HepG2 (cell line): ENCODE measurements around the gene LYRM7.

Source experiments
- NCOR1 ChIP-seq: fragments of 200-600 bp; sonication (generic); IDR thresholded peaks from 2 replicates; pipeline ENCODE4 v1.7.0; 2017; ENCODE audit warnings: antibody characterized with exemption, low read length, borderline replicate concordance
- POLR2A ChIP-seq, 2 experiments: IDR thresholded peaks; 2 replicates each; pipeline ENCODE4 v1.6.1; 2011; ENCODE audit warnings: low read depth in 2 of 2, low read length in 2 of 2, mild to moderate bottlenecking in 1 of 2, moderate library complexity in 1 of 2; ENCODE audit not compliant: insufficient read depth in 1 of 2
- ZNF644 ChIP-seq: IDR thresholded peaks from 2 replicates; pipeline ENCODE4 v1.6.1; 2016; ENCODE audit warnings: low read depth
- TF ChIP-seq, protein P1 (sequence below): sonication (generic); formaldehyde crosslinking; IDR thresholded peaks from 2 replicates; pipeline ENCODE4 v1.4.0; 2020; ENCODE audit warnings: missing genetic modification reagents, borderline replicate concordance

GRCh38 chr5:131185523-131186104 lies 14.9 kb downstream of the LYRM7 start:
- TF ChIP-seq ZNF644 (CRISPR knock-in tag), result no peak
- TF ChIP-seq, protein P1, sequence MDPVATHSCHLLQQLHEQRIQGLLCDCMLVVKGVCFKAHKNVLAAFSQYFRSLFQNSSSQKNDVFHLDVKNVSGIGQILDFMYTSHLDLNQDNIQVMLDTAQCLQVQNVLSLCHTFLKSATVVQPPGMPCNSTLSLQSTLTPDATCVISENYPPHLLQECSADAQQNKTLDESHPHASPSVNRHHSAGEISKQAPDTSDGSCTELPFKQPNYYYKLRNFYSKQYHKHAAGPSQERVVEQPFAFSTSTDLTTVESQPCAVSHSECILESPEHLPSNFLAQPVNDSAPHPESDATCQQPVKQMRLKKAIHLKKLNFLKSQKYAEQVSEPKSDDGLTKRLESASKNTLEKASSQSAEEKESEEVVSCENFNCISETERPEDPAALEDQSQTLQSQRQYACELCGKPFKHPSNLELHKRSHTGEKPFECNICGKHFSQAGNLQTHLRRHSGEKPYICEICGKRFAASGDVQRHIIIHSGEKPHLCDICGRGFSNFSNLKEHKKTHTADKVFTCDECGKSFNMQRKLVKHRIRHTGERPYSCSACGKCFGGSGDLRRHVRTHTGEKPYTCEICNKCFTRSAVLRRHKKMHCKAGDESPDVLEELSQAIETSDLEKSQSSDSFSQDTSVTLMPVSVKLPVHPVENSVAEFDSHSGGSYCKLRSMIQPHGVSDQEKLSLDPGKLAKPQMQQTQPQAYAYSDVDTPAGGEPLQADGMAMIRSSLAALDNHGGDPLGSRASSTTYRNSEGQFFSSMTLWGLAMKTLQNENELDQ (CRISPR knock-in tag), result no peak
- TF ChIP-seq NCOR1, result no peak
- no peak for TF ChIP-seq POLR2A (IDR thresholded peaks at IDR 0.05; ENCODE audit: insufficient read depth in 1 of 2, low read depth in 2 of 2, low read length in 2 of 2)
